OCI-LY1 (cell line): ENCODE data around the gene ITGAV.

ENCODE experiments used
- CTCF ChIP-seq: fragments of 200-600 bp; sonication (generic), shearing (Covaris generic); IDR thresholded peaks from 2 replicates; pipeline ENCODE4 v1.5.1; 2017; ENCODE audit warnings: mild to moderate bottlenecking, antibody characterized with exemption, low read length, moderate library complexity, mixed read lengths
- EZH2 ChIP-seq: fragments of 200-600 bp; sonication (generic), shearing (Covaris generic); IDR thresholded peaks from 2 replicates; pipeline ENCODE4 v1.8.0; 2017; ENCODE audit warnings: borderline replicate concordance, mixed run types, mild to moderate bottlenecking, antibody characterized with exemption, low read length, moderate library complexity, mixed read lengths

- TF ChIP-seq CTCF = no peak
- TF ChIP-seq EZH2 = no peak
Observed at GRCh38 chr2:186603286-186603685, 13.4 kb downstream of the ITGAV start.
